HCT116 (cell line): ENCODE data around the gene ANKRD60. TPM values are rescaled to one million over a fixed set of nuclear protein-coding genes. Genes with fewer than 3 reads are reported as not detected.

Experiments used
- ATAC-seq: fragments of 200-7000 bp; cut with Tn5 transposase; 2 replicates; pipeline ENCODE4 v1.9.1; 2020; ENCODE audit warnings: mild to moderate bottlenecking, moderate library complexity
- BruUV-seq: library from RNA; stranded (reverse); fragments of 400-500 nt; replicated peaks from 2 replicates; lab custom pipeline; 2021; lab: Mats Ljungman, UMichigan
- CTCF ChIA-PET: fragments of 300-600 bp; sonication (Branson Sonifier 250); formaldehyde crosslinking; loops from one replicate; lab custom pipeline; 2021; ENCODE audit warnings: antibody characterized with exemption; lab: Charles Lee
- POLR2A ChIA-PET: fragments of 300-600, 350-600 bp; sonication (Branson Sonifier 250); formaldehyde crosslinking; loops from one replicate; lab custom pipeline; 2021; ENCODE audit warnings: antibody characterized with exemption; lab: Charles Lee
- RAD21 ChIA-PET, 2 experiments: fragments of 300-600 bp; sonication (Branson Sonifier 250); formaldehyde crosslinking; loops; one replicate each; lab custom pipeline; 2023; ENCODE audit warnings: low total read pairs in 2 of 2; ENCODE audit not compliant: uncharacterized antibody in 2 of 2, unreplicated experiment in 2 of 2, low non-redundant PET in 1 of 2; lab: Charles Lee
- DNase-seq: peaks from one replicate; pipeline ENCODE4 v3.0.0-alpha.2; 2010; ENCODE audit warnings: low read depth, low spot score
- H2AFZ ChIP-seq: fragments of 200-600 bp; shearing (Covaris generic), sonication (generic); 2 replicates; pipeline ENCODE4 v1.6.1; 2017; ENCODE audit warnings: low read depth, mixed run types, mixed read lengths, antibody characterized with exemption, low read length; ENCODE audit not compliant: poor library complexity, severe bottlenecking
- H3K27ac ChIP-seq: 2 replicates; pipeline ENCODE4 v1.5.1; 2012; ENCODE audit warnings: low read depth, low read length
- H3K27me3 ChIP-seq: fragments of 200-600 bp; sonication (generic); 2 replicates; pipeline ENCODE4 v1.6.1; 2016; ENCODE audit warnings: mixed run types, low read length, mixed read lengths; ENCODE audit not compliant: insufficient read depth
- H3K36me3 ChIP-seq, 2 experiments: fragments of 200-500 bp in 1 of 2; fragments of 200-600 bp in 1 of 2; sonication (Bioruptor generic) in 1 of 2; sonication (generic) in 1 of 2; 2 replicates each; pipeline versions ENCODE4 v1.5.1 to v1.6.1; 2014 to 2016; ENCODE audit warnings: low read length in 2 of 2, inconsistent platforms in 1 of 2, mixed read lengths in 1 of 2, mixed run types in 1 of 2; ENCODE audit not compliant: insufficient read depth in 2 of 2, control insufficient read depth in 1 of 2
- H3K4me1 ChIP-seq, 2 experiments: fragments of 200-600 bp in 1 of 2; sonication (generic) in 1 of 2; 2 replicates each; pipeline versions ENCODE4 v1.5.1 to v1.6.1; 2012 to 2017; ENCODE audit warnings: low read length in 2 of 2, inconsistent platforms in 1 of 2, mild to moderate bottlenecking in 1 of 2, mixed read lengths in 1 of 2, mixed run types in 1 of 2, moderate library complexity in 1 of 2; ENCODE audit not compliant: insufficient read depth in 2 of 2, control insufficient read depth in 1 of 2
- H3K4me2 ChIP-seq: fragments of 200-600 bp; sonication (generic); 2 replicates; pipeline ENCODE4 v1.6.1; 2017; ENCODE audit warnings: mixed run types, low read length, mixed read lengths
- H3K4me3 ChIP-seq, 2 experiments: fragments of 200-600 bp in 1 of 2; sonication (generic) in 1 of 2; replicated peaks in 1 of 2; 2 replicates each; pipeline ENCODE4 v1.5.1; 2011 to 2016; ENCODE audit warnings: low read length in 2 of 2, control low read depth in 1 of 2, low read depth in 1 of 2, mild to moderate bottlenecking in 1 of 2, mixed read lengths in 1 of 2, mixed run types in 1 of 2
- H3K79me2 ChIP-seq: fragments of 200-600 bp; sonication (generic); 2 replicates; pipeline ENCODE4 v1.6.1; 2017; ENCODE audit warnings: mild to moderate bottlenecking, mixed run types, low read length, moderate library complexity, mixed read lengths; ENCODE audit not compliant: insufficient read depth
- H3K9ac ChIP-seq: fragments of 200-600 bp; sonication (generic); 2 replicates; pipeline ENCODE4 v1.6.1; 2016; ENCODE audit warnings: low read length, mixed read lengths
- H3K9me2 ChIP-seq: fragments of 200-600 bp; sonication (generic), shearing (Covaris generic); 2 replicates; pipeline ENCODE4 v1.6.1; 2017; ENCODE audit warnings: mixed run types, mild to moderate bottlenecking, moderate library complexity; ENCODE audit not compliant: insufficient read depth
- H3K9me3 ChIP-seq, 2 experiments: fragments of 200-500 bp in 1 of 2; fragments of 200-600 bp in 1 of 2; sonication (Bioruptor generic) in 1 of 2; sonication (generic) in 1 of 2; 2 replicates each; pipeline ENCODE4 v1.6.1; 2014 to 2017; ENCODE audit warnings: low read length in 2 of 2, mixed read lengths in 2 of 2, inconsistent platforms in 1 of 2, low read depth in 1 of 2, mild to moderate bottlenecking in 1 of 2, mixed run types in 1 of 2, moderate library complexity in 1 of 2; ENCODE audit not compliant: control insufficient read depth in 1 of 2, insufficient read depth in 1 of 2
- H4K20me1 ChIP-seq: fragments of 200-600 bp; sonication (generic), shearing (Covaris generic); 2 replicates; pipeline ENCODE4 v1.6.1; 2017; ENCODE audit warnings: mixed run types, mild to moderate bottlenecking, moderate library complexity; ENCODE audit not compliant: insufficient read depth
- ATF3 ChIP-seq: IDR thresholded peaks from 2 replicates; pipeline ENCODE4 v1.6.1; 2012
- CBX3 ChIP-seq: IDR thresholded peaks from 2 replicates; pipeline ENCODE4 v1.6.1; 2012; ENCODE audit warnings: low read depth
- CEBPB ChIP-seq: IDR thresholded peaks from 2 replicates; pipeline ENCODE4 v1.6.1; 2012; ENCODE audit warnings: low read depth
- CTCF ChIP-seq, 3 experiments: fragments of 200-600 bp in 1 of 3; sonication (generic) in 1 of 3; IDR thresholded peaks in 2 of 3; conservative IDR thresholded peaks in 1 of 3; 2 replicates each; pipeline ENCODE4 v1.5.1; 2012 to 2017; ENCODE audit warnings: low read depth in 2 of 3, low read length in 2 of 3, antibody characterized with exemption in 1 of 3, borderline replicate concordance in 1 of 3, control low read depth in 1 of 3, mild to moderate bottlenecking in 1 of 3, mixed read lengths in 1 of 3, mixed run types in 1 of 3, moderate library complexity in 1 of 3; ENCODE audit not compliant: insufficient read depth in 1 of 3
- FOSL1 ChIP-seq: IDR thresholded peaks from 2 replicates; pipeline ENCODE4 v1.6.1; 2012; ENCODE audit warnings: low read depth
- JUND ChIP-seq: IDR thresholded peaks from 2 replicates; pipeline ENCODE4 v1.6.1; 2012
- POLR2A ChIP-seq: IDR thresholded peaks from 2 replicates; pipeline ENCODE4 v1.7.0; 2011; ENCODE audit warnings: borderline replicate concordance; ENCODE audit not compliant: insufficient read depth, insufficient read length; ENCODE audit errors: extremely low read depth
- REST ChIP-seq: IDR thresholded peaks from 2 replicates; pipeline ENCODE4 v1.6.1; 2012; ENCODE audit warnings: low read depth
- SP1 ChIP-seq: IDR thresholded peaks from 2 replicates; pipeline ENCODE4 v1.6.1; 2012; ENCODE audit warnings: low read depth
- SRF ChIP-seq: IDR thresholded peaks from 2 replicates; pipeline ENCODE4 v1.6.1; 2012; ENCODE audit warnings: low read depth
- TCF7L2 ChIP-seq: IDR thresholded peaks from 2 replicates; pipeline ENCODE4 v1.7.0; 2011; ENCODE audit warnings: borderline replicate concordance, inconsistent platforms; ENCODE audit not compliant: insufficient read depth, insufficient read length; ENCODE audit errors: extremely low read depth
- ZBTB33 ChIP-seq: IDR thresholded peaks from 2 replicates; pipeline ENCODE4 v1.6.1; 2011; ENCODE audit warnings: mild to moderate bottlenecking, low read length, moderate library complexity; ENCODE audit not compliant: insufficient replicate concordance; ENCODE audit errors: extremely low read depth
- intact Hi-C: fragments of 100-400 bp; cut with micrococcal nuclease; formaldehyde crosslinking; loops from 2 replicates; pipeline ENCODE4 v1.10.0; 2022
- total RNA-seq: library from RNA; stranded (reverse); gene quantifications from one replicate; pipeline ENCODE4 v1.2.1, GENCODE V29; 2021; ENCODE audit not compliant: unreplicated experiment

ANKRD60 gene
- total RNA-seq, 1 experiment from 2014 or later: not detected

DNA sequence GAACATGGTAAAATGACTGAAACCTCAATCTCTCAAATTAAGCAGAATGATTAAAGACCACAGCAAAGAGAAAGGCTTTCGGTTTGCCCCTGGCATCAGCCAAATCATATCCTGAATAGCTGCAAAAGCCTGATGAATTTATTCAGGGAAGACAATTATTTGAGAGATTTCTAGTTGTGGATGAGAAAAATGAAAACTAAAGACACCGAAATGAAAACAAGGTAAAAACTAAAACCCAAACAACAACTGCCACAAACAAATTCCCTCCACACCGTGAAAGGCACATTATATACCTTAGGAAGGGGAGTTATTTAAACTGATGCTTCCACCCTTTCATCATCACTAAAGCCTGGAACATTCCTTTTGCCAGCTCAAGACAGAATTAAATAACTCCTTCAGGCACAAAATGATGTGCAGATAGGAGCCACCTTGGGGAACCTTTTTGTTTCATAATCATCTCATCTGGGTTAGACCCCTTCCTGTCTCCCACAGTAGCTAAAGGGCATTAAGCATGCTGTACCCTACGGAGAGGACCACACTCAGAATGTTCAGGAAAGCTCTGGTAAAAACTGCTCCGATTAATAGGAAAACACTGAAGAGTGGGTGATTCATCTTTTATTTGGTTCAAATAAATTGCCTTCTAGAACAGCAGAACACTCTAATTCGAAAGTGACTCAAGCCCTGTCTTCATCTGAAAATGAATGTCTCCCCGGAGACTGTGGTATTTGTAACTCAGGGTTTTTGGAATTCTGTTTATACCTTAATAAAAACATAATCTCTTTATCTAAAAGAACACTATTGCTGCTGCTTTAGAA lies 9.1 kb upstream of the ANKRD60 start:
- POLR2A ChIA-PET: no interaction called here
- CTCF ChIA-PET: interaction anchor here (1.3 kb wide), 1 partner anchor 1218 kb away, joined by 4 read pairs; no protein-coding TSS in a partner anchor
- Histone ChIP-seq H3K36me3 (no peaks in the 10 kb centered on the region), H3K4me3 (no peak overlapping the region), H3K27ac (no peak overlapping the region), H3K79me2 (no peaks in the 10 kb centered on the region), H3K9ac (no peak overlapping the region), H3K9me2 (no peaks in the 10 kb centered on the region), H3K4me1 (no peaks in the 10 kb centered on the region), H4K20me1 (no peaks in the 10 kb centered on the region), H2AFZ (no peak overlapping the region), H3K4me2 (peak overlapping the region; percentile 30), H3K27me3 (no peaks in the 10 kb centered on the region), H3K9me3 (no peaks in the 10 kb centered on the region)
- ATAC-seq (no peak), DNase-seq (no peak)
- BruUV-seq: no TSS peak
- RAD21 ChIA-PET: interaction anchor here in 1 of 2 experiments (0.9 kb wide), 1 partner anchor 244 kb away, joined by 3 read pairs; no protein-coding TSS in a partner anchor
- intact Hi-C loops: loop anchor here (1.0 to 10.0 kb wide), 3 partner anchors 210 to 1217 kb away; no protein-coding TSS in a partner anchor
- TF ChIP-seq TCF7L2 (no peak), FOSL1 (no peak; the same call in 1 of the 2 replicates), ZBTB33 (no peak), SP1 (no peak), ATF3 (no peak), CBX3 (no peak), POLR2A (no peak), CEBPB (no peak), REST (no peak), SRF (no peak), CTCF (IDR thresholded peaks at IDR 0.05 in 2 of 3, conservative IDR thresholded peaks at IDR 0.05 in 1 of 3; ENCODE audit: borderline replicate concordance in 1 of 3, insufficient read depth in 1 of 3, low read depth in 2 of 3, low read length in 2 of 3) (no peak), JUND (no peak)
